Activated CD4-positive, alpha-beta T cell treated with anti-CD3 and anti-CD28 coated beads for 48 hours (primary cell): ENCODE measurements around the gene ISCU.
A peak's percentile ranks its signal among the peaks of the same experiment; 100 is the strongest.
"Not testable (repeated sequence)": the region's sequence is repeated elsewhere in the genome, so short reads cannot be mapped to it uniquely, and the experiment has no call there.

ENCODE experiments used
- DNase-seq: peaks from one replicate; pipeline ENCODE4 v3.0.0-alpha.2; 2020

ISCU gene

DNA sequence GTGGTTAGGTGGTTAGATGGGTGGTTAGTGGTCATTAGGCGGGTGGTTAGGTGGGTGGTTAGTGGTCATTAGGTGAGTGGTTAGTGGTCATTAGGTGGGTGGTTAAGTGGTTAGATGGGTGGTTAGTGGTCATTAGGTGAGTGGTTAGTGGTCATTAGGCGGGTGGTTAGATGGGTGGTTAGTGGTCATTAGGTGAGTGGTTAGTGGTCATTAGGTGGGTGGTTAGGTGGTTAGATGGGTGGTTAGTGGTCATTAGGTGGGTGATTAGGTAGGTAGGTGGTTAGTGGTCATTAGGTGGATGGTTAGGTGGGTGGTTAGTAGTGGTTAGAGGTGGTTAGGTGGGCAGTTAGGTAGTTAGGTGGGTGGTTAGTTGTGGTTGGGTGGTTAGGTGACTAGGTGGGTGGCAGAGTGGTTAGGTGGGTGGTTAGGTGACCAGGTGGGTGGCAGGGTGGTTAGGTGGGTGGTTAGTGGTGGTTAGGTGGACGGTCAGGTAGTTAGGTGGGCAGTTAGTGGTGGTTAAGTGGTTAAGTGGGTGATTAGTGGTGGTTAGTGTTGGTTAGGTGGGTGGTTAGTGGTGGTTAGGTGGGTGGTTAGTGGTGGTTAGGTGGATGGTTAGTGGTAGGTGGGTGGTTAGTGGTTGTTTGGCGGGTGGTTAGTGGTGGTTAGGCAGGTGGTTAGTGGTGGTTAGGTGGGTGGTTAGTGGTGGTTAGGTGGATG is 43.5 kb downstream of the ISCU start:
- no peak for DNase-seq

DNA sequence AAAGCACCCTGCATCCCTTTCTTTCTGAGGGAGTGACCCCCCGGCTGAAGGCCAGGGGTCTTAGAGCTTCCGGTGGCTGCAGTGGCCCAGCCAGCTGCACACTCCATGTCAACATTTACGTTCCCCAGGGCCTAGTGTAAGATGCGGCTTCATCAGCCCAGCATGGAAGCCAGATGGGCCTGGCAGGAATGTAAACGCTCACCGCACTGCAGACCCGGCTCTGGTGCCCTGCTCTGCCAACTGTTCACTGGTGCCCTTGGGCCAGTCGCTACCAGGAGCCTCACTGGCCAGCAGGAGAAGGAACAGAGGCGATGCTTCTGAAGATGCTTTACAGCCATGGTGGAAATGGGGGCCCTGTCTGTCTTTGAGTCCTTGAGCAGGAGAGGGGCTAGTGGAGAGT is 44.1 kb downstream of the ISCU start:
- no peak for DNase-seq

DNA sequence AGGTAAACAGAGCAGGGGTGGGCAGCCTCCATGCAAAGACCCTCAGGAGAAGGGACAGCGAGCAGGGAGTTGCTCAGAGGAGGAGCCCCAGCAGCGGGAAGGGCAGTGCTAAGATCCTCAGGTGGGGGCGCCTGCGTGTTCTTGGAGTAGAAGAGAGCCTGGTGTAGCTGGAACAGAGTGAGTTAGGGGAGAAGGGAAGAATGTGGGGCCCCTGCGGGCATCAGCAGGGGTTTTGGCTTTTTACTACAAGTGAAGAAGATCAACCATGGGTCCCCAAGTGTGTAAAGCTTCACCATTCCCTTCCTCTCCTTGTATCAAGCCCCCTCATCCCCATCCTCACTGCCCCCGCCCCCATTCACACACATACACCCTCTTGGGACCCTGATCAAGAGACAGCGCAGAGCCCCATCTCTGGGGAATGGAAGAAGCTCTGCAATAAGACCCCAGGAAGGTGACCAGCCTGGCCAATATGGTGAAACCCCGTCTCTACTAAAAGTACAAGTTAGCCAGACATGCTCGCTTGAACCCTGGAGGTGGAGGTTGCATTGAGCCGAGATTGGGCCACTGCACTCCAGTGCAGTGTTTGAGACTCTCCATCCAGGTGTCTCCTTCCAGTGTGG is 45.7 kb downstream of the ISCU start:
- no peak for DNase-seq

DNA sequence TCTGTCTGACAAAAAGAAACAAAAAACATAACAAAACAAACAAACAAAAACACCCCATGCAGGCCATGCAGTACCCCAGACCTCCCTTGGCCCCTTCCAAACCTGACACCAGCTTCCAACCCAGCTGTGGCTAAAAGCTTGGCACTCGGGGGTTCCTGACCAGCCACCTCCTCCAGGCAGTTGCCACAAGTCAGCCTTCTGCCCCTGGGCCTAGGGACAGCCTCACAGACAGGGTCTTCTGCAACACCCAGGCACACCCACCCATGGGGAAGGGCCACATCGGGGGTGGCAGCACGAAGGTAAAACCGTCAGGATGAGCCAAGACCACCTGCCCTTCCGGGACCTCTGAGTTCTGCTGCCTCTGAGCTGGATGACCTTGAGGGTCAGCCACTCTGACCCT is 46.2 kb downstream of the ISCU start:
- DNase-seq: no peak

DNA sequence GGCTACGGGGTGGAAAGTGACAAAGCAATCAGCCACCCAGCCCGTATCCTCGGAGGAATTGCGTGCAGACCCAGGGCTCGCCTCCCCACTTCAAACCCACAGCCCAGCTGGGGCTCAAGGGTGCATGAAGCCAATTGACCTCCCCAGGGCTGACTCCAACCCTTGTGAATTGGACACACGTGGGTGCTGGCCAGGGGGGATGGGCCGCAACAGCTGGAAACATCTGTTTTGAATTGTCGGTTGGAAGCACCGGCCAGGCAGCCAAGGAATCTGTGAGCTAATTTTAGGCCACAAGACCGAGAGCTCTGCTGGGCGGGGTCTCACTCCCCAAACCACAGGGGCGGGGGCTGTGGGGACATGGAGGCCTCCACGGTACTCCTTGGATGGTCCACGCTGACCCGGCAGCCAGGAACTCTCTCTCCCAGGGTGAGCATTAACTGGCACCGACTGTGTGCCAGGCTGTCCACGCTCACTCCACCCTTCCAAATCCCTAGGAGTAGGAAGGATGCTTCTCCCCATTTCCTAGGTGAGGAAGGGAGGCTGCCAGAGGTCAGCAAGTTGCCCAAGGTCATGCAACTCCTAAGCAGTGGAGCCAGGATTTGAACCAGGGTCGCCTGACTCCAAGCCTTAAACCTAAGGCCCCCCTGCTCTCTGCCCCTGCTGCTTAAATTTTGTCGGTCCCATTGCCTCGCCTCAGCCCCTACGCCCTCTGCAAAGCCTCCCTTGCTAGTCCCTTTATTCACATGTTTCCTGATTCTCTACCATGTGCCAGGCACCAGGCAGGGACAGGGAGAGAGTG is 47.3 kb downstream of the ISCU start:
- no peak for DNase-seq

DNA sequence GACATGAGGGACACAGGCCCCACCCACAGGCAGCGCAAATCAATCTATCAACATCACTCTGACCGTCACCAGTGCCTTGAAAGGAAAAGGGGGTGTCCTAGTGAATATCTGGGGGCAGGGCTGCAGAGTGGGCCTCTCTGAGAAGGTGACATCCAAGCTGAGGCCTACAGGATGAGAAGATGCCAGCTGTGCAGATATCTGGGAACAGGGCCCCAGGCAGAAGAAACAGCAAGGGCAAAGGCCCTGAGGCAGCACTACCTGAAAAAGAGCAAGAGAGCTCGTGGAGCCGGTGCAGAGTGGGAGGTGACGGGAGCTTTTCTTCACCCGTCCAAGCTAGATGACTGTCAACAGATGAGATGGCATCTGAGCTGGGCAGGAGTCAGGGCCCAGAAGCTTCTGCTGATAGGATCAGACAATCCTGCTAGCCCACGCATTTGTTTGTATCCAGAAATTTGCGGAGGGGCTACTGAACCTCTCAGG is 48.0 kb downstream of the ISCU start:
- no peak for DNase-seq

DNA sequence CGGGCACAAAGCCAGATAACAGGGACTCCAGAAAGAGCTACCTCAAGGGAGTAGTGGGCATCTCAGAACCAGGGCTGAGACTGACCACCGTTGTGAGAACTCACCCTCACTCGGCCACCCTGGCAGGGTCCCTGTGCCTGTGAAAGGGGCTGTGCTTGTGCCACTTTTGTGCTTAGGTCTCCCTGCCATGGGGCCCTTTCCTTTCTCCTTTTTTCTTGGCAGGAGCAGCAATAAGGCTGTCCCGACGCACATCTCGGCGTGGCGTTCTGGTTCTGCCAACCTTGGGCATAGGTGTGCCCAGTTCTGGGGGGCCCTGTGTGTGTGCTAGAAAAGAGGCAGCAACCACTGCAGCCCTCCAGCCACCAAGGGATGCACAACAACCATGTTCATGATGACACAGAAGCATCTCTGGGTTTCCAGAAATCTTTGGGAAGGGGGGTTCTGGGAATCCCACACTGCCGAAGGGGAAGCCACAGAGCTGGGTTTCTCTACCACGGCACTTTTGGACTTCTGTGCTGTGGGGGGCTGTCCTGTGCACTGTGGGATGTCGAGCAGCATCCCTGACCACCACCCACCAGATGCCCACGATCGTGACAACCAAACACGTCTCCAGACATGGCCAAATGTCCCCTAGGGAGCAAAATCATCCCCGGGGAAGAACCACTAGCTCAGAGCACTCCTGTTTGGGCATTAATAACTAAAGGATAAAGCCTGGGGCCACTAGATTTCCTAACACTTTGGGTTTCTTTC is 48.6 kb downstream of the ISCU start:
- no peak for DNase-seq

DNA sequence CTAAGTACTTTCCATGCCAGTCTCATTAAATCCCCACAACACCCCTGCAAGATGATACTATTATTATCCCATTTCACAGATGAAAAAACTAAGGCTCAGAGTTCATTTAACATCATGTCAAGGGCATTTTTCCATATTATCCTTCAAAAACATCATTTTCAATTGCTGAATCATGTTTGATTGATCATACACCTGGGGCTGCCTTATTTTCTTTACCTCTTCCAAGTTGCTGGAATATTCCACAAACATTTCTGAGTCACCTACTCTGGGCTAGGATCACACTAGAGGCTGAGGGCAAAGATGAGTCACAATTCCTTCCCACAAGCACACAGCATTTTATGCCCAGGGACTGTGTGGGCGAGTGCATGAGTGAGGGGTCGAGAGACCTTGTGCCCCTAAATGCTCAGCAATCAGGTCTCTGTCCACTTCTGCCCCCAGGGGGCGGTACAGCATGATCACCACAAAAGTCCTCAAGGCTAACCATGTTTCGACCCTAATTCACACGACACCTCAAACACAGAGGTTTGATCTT is 49.6 kb downstream of the ISCU start:
- peak; percentile 74 for DNase-seq

DNA sequence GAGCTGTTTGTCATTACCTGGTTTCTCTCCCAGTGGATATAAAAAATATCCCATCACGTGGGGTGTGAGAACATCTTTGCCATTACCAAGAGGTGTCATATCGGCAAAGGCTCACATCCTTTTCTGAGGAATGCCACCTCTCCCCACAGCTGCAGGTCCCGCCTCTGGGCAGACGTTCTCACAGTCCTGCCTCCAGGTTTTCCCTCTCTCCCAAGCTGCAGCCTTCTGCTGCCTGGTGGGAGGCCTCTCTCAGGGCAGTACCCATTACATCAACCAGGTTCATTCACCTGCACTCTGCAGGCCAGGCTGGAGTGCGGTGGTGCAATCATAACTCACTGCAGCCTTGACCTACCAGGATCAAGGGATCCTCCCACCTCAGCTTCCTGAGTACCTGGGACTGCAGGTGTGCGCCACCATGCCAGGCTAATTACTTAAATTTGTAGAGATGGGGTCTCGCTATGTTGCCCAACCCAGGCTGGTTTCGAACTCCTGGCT is 50.4 kb downstream of the ISCU start:
- DNase-seq: no peak

DNA sequence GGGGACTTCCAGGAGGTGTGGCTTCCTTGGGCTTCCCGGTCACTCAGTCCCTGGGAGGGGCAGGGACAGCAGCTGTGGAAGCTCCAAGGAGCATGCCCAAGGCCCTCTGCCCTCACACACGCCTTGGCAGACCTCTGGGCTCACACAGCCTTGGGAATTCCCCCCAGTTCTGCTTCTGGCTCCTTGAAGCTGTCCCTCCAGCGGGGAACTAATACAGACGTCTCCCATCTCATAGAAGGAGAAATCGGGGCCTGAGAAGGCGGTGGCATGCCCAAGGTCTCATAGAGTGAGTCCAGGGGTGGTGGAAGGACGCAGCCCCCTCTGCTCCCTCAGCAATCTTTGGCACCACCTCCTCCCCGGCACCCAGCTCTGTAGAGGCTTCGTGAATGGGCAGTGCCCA is 51.2 kb downstream of the ISCU start:
- DNase-seq: no peak

DNA sequence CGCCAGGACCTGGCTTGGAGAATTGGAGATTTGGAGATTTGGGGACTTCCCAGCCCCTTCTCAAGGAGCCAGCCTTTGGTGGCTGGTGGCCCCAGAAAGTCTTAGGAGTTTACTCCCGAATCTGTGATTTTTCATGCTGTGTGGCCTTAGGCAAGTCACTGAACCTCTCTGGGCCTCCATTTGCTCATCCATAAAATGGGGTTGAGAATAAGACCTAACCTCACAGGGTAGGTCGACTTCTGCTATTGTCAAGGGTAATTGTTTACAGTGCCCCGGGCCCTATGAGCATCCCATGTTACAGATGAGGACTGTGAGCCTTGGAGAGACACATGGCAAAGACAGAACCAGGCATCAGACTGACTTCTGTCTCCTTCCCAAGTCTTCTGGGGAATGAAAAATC is 51.6 kb downstream of the ISCU start:
- DNase-seq: no peak

DNA sequence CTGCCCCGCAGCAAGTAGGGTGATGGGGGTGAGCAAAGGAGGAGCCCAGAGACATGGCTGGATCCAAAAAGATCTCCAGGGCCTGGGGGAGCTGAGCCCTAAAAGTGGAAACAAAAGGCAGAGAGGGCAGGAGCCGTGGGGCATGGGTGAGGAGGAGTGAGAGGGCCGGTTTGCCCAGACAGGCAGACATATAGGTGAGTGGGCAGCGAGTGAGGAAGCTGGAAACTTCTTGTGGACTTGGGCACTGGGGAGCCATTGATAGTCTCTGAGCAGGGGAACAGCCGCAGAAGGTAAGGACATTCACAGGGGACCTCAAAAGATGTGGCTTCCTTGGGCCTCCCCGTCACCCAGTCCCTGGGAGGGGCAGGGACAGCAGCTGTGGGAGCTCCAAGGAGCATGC is 52.2 kb downstream of the ISCU start:
- no peak for DNase-seq

DNA sequence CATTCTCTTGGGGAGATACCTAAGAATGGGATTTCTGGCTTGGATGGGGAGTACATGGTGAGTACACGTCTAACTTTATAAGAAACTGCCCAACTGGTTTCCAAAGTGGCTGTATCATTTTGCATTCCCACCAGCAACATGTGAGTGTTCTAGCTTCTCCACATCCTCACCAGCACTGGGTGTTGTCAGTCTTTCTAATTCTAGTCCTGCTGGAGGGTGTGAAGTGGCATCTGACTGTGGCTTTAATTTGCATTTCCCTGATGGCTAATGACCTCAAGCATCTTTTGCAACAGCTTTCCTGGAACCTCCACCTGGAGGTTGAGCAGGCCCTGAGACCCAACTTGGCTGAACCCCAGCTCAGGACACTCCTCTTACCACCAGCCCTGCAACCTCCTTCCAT is 53.5 kb downstream of the ISCU start:
- no peak for DNase-seq

DNA sequence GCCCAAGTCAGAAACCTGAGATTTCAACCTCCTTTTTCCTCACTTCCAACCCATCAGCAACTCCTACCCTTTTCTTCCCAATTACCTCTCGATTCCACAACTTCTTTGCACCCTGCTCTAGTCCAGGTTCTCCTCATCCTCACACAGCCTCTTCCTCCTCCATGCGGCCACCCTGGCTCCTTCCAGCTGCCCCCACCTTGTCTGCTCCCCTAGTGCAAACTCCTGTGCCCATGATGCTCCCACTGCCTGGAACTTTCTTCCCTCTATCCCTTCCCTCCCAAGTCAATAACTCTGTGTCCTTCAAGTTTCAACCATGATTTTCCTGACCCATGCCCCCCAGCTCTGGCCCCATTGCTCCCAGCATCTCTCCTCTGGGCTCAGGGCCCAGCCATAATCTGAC is 54.0 kb downstream of the ISCU start:
- DNase-seq: no peak

DNA sequence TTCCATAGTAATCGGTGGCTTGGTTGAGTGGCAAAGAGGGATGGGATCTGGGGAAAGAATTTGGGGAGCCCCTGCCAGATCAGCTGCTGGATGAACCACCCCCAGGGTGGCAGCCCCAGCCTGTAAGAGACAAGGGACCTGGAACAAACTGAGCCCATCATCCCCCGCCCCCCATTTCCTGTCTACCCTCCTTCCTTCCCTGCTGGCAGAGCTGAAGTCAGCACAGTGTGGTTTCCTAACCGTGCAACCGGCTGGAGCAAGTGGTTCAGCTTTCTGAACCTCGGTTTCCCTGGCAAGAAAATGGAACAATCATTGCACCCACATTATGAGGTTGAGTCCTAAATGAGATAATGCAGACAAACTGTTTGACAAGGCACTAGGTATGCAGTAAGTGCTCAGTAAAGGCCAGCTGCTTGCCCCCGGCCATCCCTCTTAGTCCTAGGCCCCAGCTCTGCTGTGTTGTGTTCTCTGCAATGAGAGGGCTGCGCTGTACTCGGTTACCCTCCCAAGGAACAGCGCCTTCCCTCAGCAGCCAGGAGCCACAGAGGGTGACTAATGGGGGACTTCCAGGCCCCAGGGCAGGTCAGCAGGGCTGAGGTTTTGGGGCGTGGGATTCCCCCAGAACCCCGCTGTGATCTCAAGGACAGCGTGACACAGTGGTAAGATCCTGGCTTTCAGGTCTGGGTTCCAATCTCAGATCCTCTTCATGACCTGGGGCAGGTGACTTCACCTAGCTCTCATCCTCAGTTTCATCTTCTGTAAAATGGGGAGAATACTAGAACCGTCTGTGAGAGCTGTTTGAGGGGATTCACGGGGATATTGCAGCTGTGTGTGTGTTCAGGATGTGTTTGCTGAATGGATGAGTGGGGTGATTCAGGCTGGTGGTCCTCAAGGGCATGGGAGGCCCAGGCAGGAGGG is 54.8 kb downstream of the ISCU start:
- peak; percentile 86 for DNase-seq

DNA sequence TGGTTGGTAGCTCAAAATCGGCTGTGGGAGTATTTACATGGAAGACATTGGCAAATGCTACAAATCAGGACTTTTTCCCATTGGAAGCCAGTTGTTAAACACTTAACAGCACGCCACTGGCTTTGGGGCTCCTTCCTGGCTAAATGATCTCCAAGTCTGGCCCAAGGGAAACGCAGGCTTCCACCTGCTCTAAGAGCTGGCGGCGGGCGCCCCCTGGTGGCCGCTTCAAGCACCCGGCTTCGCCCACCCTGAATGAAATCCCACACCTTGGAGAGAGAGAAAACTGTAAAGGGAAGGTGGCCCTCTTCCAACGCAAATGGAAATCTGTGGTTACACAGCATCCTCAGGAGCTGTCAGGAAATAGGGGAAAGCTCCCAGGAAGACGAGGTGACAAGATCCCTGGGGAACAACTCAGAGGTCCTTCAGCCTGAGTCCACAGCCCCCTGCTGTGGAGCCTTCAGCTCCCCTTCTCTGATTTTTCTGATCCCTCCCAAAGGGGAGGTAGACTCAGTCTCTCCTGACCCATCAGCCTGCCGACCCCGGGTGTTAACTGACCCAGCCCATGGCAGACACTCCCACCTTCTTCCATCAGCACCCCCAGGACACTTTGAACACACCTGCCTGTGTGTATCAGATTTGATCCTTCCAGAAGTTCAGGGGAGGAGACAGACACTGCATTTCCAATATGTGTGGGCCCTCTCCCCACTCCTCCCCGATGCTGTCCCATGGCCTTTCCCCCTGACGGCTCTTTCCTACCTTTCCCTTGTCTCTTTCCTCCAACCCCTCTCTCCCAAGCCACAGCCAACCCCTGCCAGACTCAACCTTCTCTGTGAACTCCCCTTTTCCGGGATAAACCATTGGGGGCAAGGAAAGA is 55.9 kb downstream of the ISCU start:
- peak; percentile 86 for DNase-seq

DNA sequence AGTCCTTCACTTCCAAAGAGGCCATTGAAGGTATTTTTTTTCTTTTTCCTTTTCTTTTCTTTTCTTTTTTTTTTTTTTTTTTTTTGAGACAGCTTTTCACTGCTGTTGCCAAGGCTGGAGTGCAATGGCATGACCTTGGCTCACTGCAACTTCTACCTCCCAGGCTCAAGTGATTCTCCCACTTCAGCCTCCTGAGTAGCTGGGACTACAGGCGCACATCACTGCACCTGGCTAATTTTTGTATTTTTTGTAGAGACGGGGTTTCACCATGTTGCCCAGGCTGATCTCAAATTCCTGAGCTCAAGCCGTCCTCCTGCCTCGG is 56.5 kb downstream of the ISCU start:
- DNase-seq: not testable (repeated sequence)
